Erythroblast (primary cell): ENCODE data around the gene RNF103.
A peak's percentile ranks its signal among the peaks of the same experiment; 100 is the strongest.
"Not testable (repeated sequence)": the region's sequence is repeated elsewhere in the genome, so short reads cannot be mapped to it uniquely, and the experiment has no call there.

Source experiments
- DNase-seq, 2 experiments: peaks; one replicate each; lab custom pipeline; 2025; lab: John Stamatoyannopoulos, UW
- GATA1 ChIP-seq: IDR thresholded peaks from 2 replicates; pipeline ENCODE4 v1.6.1; 2011; ENCODE audit warnings: low read depth, mild to moderate bottlenecking, control low read depth, low read length, moderate library complexity
- POLR2A ChIP-seq: IDR thresholded peaks from 2 replicates; pipeline ENCODE4 v1.6.1; 2011; ENCODE audit warnings: mild to moderate bottlenecking, low read length

Gene RNF103

GRCh38 chr2:86623494-86624266, at the start of gene RNF103:
Gene RNF103, minus strand, starts transcription at chr2:86623865. Its CDS starts 979 bp downstream, at chr2:86622886.
- TF ChIP-seq GATA1 (no peak), POLR2A (peak; percentile 93)
- DNase-seq: peak; percentile 93 to 96

GRCh38 chr2:86673011-86673410, 49.3 kb upstream of the RNF103 start:
- DNase-seq: no peak
- TF ChIP-seq GATA1: no peak
- no peak for TF ChIP-seq POLR2A

GRCh38 chr2:86672027-86672545, 48.4 kb upstream of the RNF103 start:
- TF ChIP-seq POLR2A (no peak), GATA1 (no peak)
- peak in 1 of 2 experiments; percentile 24 for DNase-seq

- TF ChIP-seq POLR2A: no peak
- no peak for TF ChIP-seq GATA1
- DNase-seq: peak; percentile 19 to 51
Measured at GRCh38 chr2:86671337-86671981, 47.8 kb upstream of the RNF103 start.

- not testable (repeated sequence) for DNase-seq
Measured at GRCh38 chr2:86669323-86669722, 45.7 kb upstream of the RNF103 start.

- TF ChIP-seq POLR2A: no peak
- TF ChIP-seq GATA1: no peak
- DNase-seq: peak; percentile 38 to 50
Measured at GRCh38 chr2:86661333-86661732, 37.7 kb upstream of the RNF103 start.

- no peak for DNase-seq
- TF ChIP-seq GATA1 (no peak), POLR2A (no peak)
Measured at GRCh38 chr2:86650188-86650587, 26.5 kb upstream of the RNF103 start.

- TF ChIP-seq POLR2A: no peak
- TF ChIP-seq GATA1: no peak
- no peak for DNase-seq
Measured at GRCh38 chr2:86649119-86649947, 25.7 kb upstream of the RNF103 start.

- no peak for DNase-seq
- TF ChIP-seq GATA1 (no peak), POLR2A (no peak)
Measured at GRCh38 chr2:86648681-86649080, 25.0 kb upstream of the RNF103 start.

- DNase-seq: no peak
- TF ChIP-seq POLR2A (no peak), GATA1 (no peak)
Measured at GRCh38 chr2:86646865-86647264, 23.2 kb upstream of the RNF103 start.

GRCh38 chr2:86646329-86646728, 22.7 kb upstream of the RNF103 start:
- no peak for DNase-seq
- no peak for TF ChIP-seq GATA1

GRCh38 chr2:86645752-86646151, 22.1 kb upstream of the RNF103 start:
- DNase-seq: no peak
- no peak for TF ChIP-seq GATA1
- TF ChIP-seq POLR2A: no peak

GRCh38 chr2:86638712-86639111, 15.0 kb upstream of the RNF103 start:
- TF ChIP-seq GATA1 (no peak), POLR2A (no peak)
- DNase-seq: no peak

- TF ChIP-seq GATA1: no peak
- no peak for TF ChIP-seq POLR2A
- DNase-seq: no peak
Measured at GRCh38 chr2:86636842-86637241, 13.2 kb upstream of the RNF103 start.
